HG03196 (cell line): Measurements from ENCODE around the gene GPR4.
A peak's percentile ranks its signal among the peaks of the same experiment; 100 is the strongest.

Experiments
- ATAC-seq: cut with Tn5 transposase; IDR thresholded peaks from one replicate; pipeline ENCODE4 v1.9.1; 2021; ENCODE audit not compliant: unreplicated experiment

GPR4 gene

GRCh38 chr19:45590300-45591003 lies 11.6 kb downstream of the GPR4 start:
- no peak for ATAC-seq

DNA sequence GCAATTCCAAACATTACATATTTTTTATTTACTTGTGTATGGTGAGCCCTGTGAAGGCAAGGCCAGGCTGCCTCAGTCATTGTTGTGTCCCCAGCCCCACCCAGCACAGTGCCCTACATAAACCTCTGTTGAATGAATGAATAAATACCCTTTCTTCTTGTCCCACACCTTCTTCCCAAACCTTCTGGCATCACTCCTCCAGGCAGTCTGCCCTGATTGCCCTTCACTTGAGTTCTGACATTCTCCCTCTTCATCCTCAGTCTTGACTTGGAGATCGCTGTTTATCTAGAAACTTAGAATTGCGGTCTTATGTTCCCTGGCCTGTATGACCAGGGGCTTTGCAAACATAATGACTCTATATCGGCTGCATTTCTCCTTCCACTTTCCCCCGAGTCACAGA lies 12.2 kb downstream of the GPR4 start:
- ATAC-seq, result no peak

GRCh38 chr19:45587873-45588272 lies 14.1 kb downstream of the GPR4 start:
- no peak for ATAC-seq

DNA sequence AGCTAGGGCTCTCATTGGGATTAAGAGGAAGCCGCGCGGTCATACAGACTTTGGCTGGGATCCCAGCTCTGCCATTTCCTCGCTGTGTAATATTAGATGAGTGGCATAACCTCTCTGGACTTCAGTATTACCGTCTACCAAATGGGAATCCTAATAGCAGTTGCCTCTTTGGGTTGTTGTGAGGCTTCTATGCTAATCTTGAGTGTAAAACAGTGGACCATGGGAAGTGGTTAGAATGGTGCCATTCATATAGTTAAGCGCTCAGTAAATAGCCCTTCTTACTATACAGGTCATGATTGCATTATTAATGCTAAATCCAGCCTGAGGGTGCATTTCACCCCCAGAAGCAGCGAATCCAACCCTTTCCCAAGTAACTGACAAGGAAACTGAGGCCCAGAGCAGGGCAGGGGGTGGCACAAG lies 16.8 kb downstream of the GPR4 start:
- no peak for ATAC-seq

- peak; percentile 89 for ATAC-seq
Observed at GRCh38 chr19:45584332-45585157, 17.5 kb downstream of the GPR4 start, which contains the start of gene OPA3. OPA3 (minus strand) TSS chr19:45584802; CDS start chr19:45584764, 38 bp downstream.

DNA sequence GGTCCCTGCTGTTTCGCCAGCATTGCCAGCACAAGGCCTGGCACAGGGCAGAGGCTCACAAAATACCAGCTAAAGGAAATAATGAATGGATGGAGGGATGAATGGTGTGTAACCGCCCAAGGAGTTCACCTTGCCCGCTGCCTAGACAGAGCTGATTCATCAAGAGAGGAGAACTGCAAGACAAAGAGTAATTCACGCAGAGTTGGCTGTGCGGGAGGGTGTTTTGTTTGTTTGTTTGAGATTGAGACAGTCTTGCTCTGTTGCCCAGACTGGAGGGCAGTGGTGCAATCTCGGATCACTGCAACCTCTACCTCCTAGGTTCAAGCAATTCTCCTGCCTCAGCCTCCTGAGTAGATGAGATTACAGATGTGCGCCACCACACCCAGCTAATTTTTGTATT lies 20.4 kb downstream of the GPR4 start:
- ATAC-seq, result no peak

DNA sequence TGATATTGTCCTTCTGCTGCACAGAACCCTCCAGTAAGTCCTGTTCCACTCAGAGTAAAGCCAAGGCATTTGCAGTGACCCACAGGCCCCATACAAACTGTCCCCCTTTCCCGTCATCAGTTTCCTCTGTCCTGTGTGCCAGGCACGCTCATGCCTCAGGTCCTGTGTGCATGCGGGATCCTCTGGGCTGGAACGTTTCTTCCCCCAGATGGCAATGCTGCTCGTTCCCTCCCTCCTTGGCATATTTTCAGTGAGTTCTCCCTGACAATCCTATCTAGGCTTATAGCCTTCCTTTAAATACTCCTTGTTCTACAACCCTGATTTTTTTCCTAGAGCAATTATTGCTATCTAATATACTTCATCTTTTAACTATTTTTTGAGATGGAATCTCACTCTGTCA lies 23.2 kb downstream of the GPR4 start:
- ATAC-seq, result no peak

GRCh38 chr19:45577111-45577905 lies 24.7 kb downstream of the GPR4 start:
- no peak for ATAC-seq

DNA sequence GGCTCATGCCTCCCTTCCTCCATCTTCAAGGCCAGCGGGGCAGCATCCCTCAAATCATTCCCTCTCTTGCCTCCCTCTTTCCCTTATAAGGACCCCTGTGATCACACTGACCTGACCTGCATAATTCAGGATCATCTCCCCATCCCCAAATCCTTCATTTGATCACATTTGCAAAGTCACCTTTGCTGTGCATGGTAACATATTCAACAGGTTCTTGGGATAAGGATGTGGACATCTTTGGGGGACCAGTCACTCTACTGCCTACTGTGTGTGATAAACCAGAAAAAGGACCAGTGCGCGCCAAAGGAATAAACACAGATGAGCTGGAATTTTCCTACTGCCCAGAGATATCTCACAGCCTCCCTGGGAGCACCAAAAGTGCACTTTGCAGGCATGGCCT lies 25.3 kb downstream of the GPR4 start:
- no peak for ATAC-seq

GRCh38 chr19:45575216-45575615 lies 26.8 kb downstream of the GPR4 start:
- ATAC-seq, result no peak

DNA sequence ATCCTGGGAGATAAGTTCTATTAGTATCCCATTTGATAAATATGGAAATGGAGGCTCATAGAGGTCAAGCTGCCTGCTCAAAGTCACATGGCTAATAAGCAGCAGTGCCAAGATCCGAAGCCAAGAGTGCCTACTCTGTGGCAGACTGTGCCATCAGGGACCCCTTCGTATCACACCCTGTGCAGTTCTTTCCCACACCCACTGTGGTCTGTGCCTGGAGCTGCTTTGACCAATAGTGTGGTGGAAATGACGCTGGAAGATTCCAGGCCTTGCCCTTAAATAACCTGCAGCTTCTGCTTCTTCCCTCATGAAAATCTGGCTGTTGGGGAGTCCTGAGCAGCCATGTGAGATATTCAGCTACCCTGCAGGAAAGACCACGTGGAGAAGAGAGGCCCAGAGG lies 27.5 kb downstream of the GPR4 start:
- no peak for ATAC-seq

DNA sequence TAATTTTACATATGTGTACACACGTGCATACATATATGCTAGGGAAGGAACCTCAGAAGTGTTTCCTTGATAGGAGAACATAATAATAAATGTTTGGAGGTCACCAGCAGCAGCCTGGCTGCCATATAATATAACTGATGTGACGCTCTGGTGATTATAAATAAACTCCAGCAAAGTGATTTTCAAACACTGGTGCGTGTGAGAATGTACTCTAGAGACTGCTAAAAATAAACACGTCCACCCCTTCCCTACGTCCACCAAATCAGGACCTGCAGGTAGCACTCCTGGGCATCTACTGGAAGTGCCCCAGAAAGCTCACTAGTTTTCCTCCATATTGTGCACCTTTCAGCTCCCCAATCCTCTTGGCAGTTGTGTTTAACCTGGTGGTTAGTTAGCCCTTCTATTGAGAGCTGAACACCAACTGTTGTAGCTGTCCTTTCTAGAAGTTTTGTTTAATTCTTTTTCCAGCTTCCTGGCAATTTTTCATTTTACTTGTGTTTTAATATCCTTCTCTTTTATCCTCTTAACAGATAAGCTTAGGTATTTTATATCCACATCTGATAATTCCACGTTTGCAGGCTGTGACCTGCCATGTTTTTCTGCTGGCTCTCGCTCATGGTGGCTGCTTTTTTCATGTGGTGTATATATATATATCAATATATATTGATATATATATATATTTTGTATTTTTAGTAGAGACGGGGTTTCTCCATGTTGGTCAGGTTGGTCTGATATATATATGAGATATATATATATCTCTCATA lies 30.4 kb downstream of the GPR4 start:
- no peak for ATAC-seq

DNA sequence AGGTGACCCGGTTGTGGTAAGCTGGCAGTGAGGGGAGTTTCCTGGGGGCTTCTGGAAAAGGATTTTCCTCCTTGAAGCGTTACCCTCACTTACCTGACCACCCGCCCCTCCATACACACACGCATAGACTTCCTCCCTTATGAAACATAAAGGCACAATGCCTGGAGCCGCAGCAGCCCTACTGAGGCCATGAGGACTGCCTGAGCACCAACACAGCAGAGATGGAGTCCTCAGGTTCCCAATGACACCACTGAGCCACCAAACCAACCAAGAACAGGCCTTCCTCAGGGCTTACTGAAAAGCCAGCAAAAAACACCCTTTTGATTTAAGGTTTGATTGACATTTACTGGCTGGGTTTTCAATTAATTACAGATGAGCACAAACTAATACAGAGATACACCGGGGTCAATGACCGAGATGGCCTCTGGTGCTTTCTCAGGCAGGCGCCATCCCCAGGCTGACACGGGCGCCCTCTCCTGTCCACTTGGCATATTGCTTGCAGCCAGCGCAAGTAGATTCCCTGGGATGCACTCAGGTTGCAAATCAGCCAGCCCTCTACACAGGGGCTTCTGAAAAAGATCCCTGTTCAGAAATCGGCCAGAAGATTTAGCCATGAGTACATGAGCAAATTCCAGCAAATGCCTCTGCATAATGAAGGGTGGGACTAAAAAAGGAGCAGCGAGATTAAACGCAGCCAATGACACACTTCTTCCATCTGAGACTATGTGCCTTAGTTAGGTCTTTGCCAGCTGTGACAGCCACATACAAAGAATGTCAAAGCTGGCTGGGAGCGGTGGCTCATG lies 32.2 kb downstream of the GPR4 start:
- no peak for ATAC-seq

- ATAC-seq, result no peak
Observed at GRCh38 chr19:45568732-45569131, 33.3 kb downstream of the GPR4 start.

- ATAC-seq, result no peak
Observed at GRCh38 chr19:45567609-45568008, 34.4 kb downstream of the GPR4 start.

DNA sequence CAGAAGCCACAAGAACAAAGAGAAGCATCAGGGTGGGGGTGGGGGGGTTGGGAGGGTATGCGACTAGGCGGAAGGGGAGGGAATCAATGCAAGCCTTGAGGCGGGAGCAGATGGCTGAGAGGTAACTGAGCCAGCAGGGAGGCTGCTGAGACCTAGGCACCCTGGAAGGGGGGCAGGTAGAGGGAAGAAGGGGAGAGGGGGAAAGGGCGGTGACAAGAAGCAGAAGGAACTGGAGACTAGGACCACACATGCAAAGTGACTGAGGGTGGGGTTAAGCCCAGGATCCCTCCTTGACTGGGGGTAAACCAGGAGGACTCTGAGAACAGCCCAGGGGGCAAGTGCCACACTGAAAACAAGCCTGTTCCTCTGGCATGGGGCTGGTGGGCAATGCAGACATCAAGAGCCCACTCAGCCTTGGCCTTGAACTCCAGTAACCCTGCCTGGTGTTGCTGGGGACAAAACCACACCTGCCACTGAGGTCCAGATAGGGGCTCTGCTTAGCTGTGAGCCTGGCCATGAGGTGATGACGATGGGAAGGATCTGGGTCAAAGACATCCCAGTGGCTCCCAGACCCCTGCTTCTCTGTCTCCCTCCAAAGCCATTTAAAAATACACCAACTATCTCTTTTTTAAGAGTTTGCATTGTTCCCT lies 37.8 kb downstream of the GPR4 start:
- no peak for ATAC-seq

GRCh38 chr19:45560686-45561085 lies 41.3 kb downstream of the GPR4 start:
- ATAC-seq, result no peak

DNA sequence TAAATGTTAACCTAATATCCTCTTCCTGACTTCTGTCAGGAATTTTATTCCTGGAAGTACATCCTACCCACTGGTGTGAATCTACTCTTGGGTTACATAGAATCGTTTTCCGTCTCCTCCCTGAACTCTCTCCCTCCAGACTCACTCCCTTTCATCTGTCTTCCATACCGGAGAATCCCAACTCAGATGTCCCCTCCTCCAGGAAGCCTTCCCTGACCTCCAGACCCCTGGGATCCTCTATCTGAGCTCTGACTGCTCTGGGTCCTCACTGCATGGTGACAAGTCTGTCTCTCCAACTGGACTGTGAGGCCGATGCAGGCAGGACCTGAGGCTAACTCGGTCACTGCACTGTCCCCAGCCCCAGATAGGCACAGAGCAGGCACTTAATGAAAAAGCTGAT lies 42.0 kb downstream of the GPR4 start:
- no peak for ATAC-seq

- ATAC-seq, result peak; percentile 58
Observed at GRCh38 chr19:45558399-45558878, 43.6 kb downstream of the GPR4 start.
